Measurements from ENCODE around the gene TRIO. TPM values are rescaled to one million over a fixed set of nuclear protein-coding genes. Genes with fewer than 3 reads are reported as not detected.
A peak's percentile ranks its signal among the peaks of the same experiment; 100 is the strongest.

Gene TRIO
- polyA plus RNA-seq, 2 donors, result 10.3 to 22.8 TPM

DNA sequence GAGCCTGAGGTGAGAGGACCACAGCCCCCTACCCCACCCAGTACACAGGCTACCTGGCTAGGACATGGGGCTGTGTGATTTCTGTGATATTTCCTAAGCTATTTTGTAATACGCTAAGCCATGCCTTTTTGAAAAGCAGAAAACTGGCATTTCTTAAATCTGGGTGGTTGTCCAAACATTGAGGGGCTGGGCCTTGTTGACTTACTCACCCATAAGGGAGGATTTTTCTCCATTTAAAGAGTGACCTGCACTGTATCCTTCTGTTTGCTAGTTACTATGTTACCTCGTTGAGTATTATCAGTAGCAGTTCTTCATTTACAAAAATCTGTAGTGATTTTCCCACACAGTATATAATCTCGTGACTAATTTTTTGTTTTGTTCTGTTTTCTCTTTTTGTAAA, 321.0 kb downstream of the TRIO start:
- Histone ChIP-seq H3K36me3 (ENCODE audit: control insufficient read depth in 2 of 2, insufficient read depth in 2 of 2, low read length in 1 of 2) (peaks cover 9 to 12% of the 10 kb centered on the region in 2 donors), H3K27ac (ENCODE audit: low read depth in 2 of 2, low read length in 1 of 2) (peak overlapping the region in 1 of 2 donors; percentile 44), H3K9me3 (ENCODE audit: control insufficient read depth in 2 of 2, insufficient read depth in 1 of 2, low read depth in 1 of 2, low read length in 1 of 2) (no peaks in the 10 kb centered on the region), H3K4me3 (ENCODE audit: low read depth in 1 of 2, low read length in 2 of 2) (no peak overlapping the region), H3K4me1 (ENCODE audit: control insufficient read depth in 2 of 2, insufficient read depth in 2 of 2, low read length in 1 of 2) (peaks cover 0 to 3% of the 10 kb centered on the region in 2 donors), H3K27me3 (ENCODE audit: control insufficient read depth in 1 of 2, insufficient read depth in 2 of 2, low read length in 2 of 2) (no peaks in the 10 kb centered on the region)
- WGBS, 2 donors, result 79 to 81% methylated on average over 3 of the region's 3 CpGs

DNA sequence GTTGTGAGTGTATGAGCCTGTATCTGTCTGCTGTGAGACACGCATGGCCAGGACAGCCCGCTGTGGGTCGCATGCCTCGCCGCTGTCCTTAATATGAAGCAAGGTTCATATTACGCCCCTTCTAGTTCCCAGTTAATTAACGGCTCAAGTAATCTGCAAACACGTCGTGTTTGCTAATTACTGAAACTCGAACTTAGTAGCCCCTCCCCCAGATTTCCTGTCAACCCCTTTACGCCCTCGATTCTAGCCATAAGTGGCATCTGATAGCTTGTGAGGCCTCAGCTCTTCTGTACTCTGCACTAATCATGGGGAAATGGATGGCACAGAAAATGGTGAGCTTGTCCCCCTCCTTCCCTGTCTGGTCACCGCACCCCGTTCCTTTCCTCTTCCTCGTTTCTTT, 321.5 kb downstream of the TRIO start:
- Histone ChIP-seq H3K9me3 (ENCODE audit: control insufficient read depth in 2 of 2, insufficient read depth in 1 of 2, low read depth in 1 of 2, low read length in 1 of 2) (no peaks in the 10 kb centered on the region), H3K4me1 (ENCODE audit: control insufficient read depth in 2 of 2, insufficient read depth in 2 of 2, low read length in 1 of 2) (peaks cover 0 to 3% of the 10 kb centered on the region in 2 donors), H3K36me3 (ENCODE audit: control insufficient read depth in 2 of 2, insufficient read depth in 2 of 2, low read length in 1 of 2) (peaks cover 9 to 12% of the 10 kb centered on the region in 2 donors), H3K27me3 (ENCODE audit: control insufficient read depth in 1 of 2, insufficient read depth in 2 of 2, low read length in 2 of 2) (no peaks in the 10 kb centered on the region), H3K4me3 (ENCODE audit: low read depth in 1 of 2, low read length in 2 of 2) (no peak overlapping the region), H3K27ac (ENCODE audit: low read depth in 2 of 2, low read length in 1 of 2) (no peak overlapping the region)
- 81 to 87% methylated on average over 15 of the region's 15 CpGs for WGBS, 2 donors

- Histone ChIP-seq H3K4me1 (ENCODE audit: control insufficient read depth in 2 of 2, insufficient read depth in 2 of 2, low read length in 1 of 2) (peaks cover 0 to 3% of the 10 kb centered on the region in 2 donors), H3K36me3 (ENCODE audit: control insufficient read depth in 2 of 2, insufficient read depth in 2 of 2, low read length in 1 of 2) (peaks cover 9 to 12% of the 10 kb centered on the region in 2 donors), H3K27me3 (ENCODE audit: control insufficient read depth in 1 of 2, insufficient read depth in 2 of 2, low read length in 2 of 2) (no peaks in the 10 kb centered on the region), H3K9me3 (ENCODE audit: control insufficient read depth in 2 of 2, insufficient read depth in 1 of 2, low read depth in 1 of 2, low read length in 1 of 2) (no peaks in the 10 kb centered on the region), H3K4me3 (ENCODE audit: low read depth in 1 of 2, low read length in 2 of 2) (no peak overlapping the region), H3K27ac (ENCODE audit: low read depth in 2 of 2, low read length in 1 of 2) (no peak overlapping the region)
- 63 to 66% methylated on average over 4 of the region's 4 CpGs for WGBS, 2 donors
Measured at GRCh38 chr5:14465116-14465515, 322.0 kb downstream of the TRIO start.

- Histone ChIP-seq H3K27me3 (ENCODE audit: control insufficient read depth in 1 of 2, insufficient read depth in 2 of 2, low read length in 2 of 2) (no peaks in the 10 kb centered on the region), H3K4me3 (ENCODE audit: low read depth in 1 of 2, low read length in 2 of 2) (no peak overlapping the region), H3K36me3 (ENCODE audit: control insufficient read depth in 2 of 2, insufficient read depth in 2 of 2, low read length in 1 of 2) (peaks cover 9 to 12% of the 10 kb centered on the region in 2 donors), H3K27ac (ENCODE audit: low read depth in 2 of 2, low read length in 1 of 2) (no peak overlapping the region), H3K9me3 (ENCODE audit: control insufficient read depth in 2 of 2, insufficient read depth in 1 of 2, low read depth in 1 of 2, low read length in 1 of 2) (no peaks in the 10 kb centered on the region), H3K4me1 (ENCODE audit: control insufficient read depth in 2 of 2, insufficient read depth in 2 of 2, low read length in 1 of 2) (peaks cover 0 to 3% of the 10 kb centered on the region in 2 donors)
- 78 to 82% methylated on average over 3 of the region's 3 CpGs for WGBS, 2 donors
Measured at GRCh38 chr5:14465776-14466175, 322.6 kb downstream of the TRIO start.

GRCh38 chr5:14467251-14467650, 324.1 kb downstream of the TRIO start:
- WGBS, 2 donors, result 89 to 91% methylated on average over 8 of the region's 8 CpGs
- no peaks in the 10 kb centered on the region for H3K27me3 ChIP-seq (ENCODE audit: control insufficient read depth in 1 of 2, insufficient read depth in 2 of 2, low read length in 2 of 2)
- H3K4me3 ChIP-seq (ENCODE audit: low read depth in 1 of 2, low read length in 2 of 2), result no peak overlapping the region
- no peaks in the 10 kb centered on the region for H3K9me3 ChIP-seq (ENCODE audit: control insufficient read depth in 2 of 2, insufficient read depth in 1 of 2, low read depth in 1 of 2, low read length in 1 of 2)
- H3K27ac ChIP-seq (ENCODE audit: low read depth in 2 of 2, low read length in 1 of 2), result no peak overlapping the region
- peaks cover 7 to 9% of the 10 kb centered on the region in 2 donors for H3K36me3 ChIP-seq (ENCODE audit: control insufficient read depth in 2 of 2, insufficient read depth in 2 of 2, low read length in 1 of 2)
- H3K4me1 ChIP-seq (ENCODE audit: control insufficient read depth in 2 of 2, insufficient read depth in 2 of 2, low read length in 1 of 2), result peaks cover 0 to 3% of the 10 kb centered on the region in 2 donors

GRCh38 chr5:14467886-14468285, 324.7 kb downstream of the TRIO start:
- H3K36me3 ChIP-seq (ENCODE audit: control insufficient read depth in 2 of 2, insufficient read depth in 2 of 2, low read length in 1 of 2), result peaks cover 5% of the 10 kb centered on the region in 2 donors
- no peak overlapping the region for H3K4me3 ChIP-seq (ENCODE audit: low read depth in 1 of 2, low read length in 2 of 2)
- peaks cover 0 to 3% of the 10 kb centered on the region in 2 donors for H3K4me1 ChIP-seq (ENCODE audit: control insufficient read depth in 2 of 2, insufficient read depth in 2 of 2, low read length in 1 of 2)
- WGBS, 2 donors, result 71 to 82% methylated on average over 5 of the region's 5 CpGs
- no peaks in the 10 kb centered on the region for H3K9me3 ChIP-seq (ENCODE audit: control insufficient read depth in 2 of 2, insufficient read depth in 1 of 2, low read depth in 1 of 2, low read length in 1 of 2)
- H3K27ac ChIP-seq (ENCODE audit: low read depth in 2 of 2, low read length in 1 of 2), result no peak overlapping the region
- no peaks in the 10 kb centered on the region for H3K27me3 ChIP-seq (ENCODE audit: control insufficient read depth in 1 of 2, insufficient read depth in 2 of 2, low read length in 2 of 2)

GRCh38 chr5:14469551-14470377, 326.6 kb downstream of the TRIO start:
- Histone ChIP-seq H3K27ac (ENCODE audit: low read depth in 2 of 2, low read length in 1 of 2) (no peak overlapping the region), H3K4me1 (ENCODE audit: control insufficient read depth in 2 of 2, insufficient read depth in 2 of 2, low read length in 1 of 2) (no peaks in the 10 kb centered on the region), H3K4me3 (ENCODE audit: low read depth in 1 of 2, low read length in 2 of 2) (no peak overlapping the region), H3K27me3 (ENCODE audit: control insufficient read depth in 1 of 2, insufficient read depth in 2 of 2, low read length in 2 of 2) (no peaks in the 10 kb centered on the region), H3K9me3 (ENCODE audit: control insufficient read depth in 2 of 2, insufficient read depth in 1 of 2, low read depth in 1 of 2, low read length in 1 of 2) (no peaks in the 10 kb centered on the region), H3K36me3 (ENCODE audit: control insufficient read depth in 2 of 2, insufficient read depth in 2 of 2, low read length in 1 of 2) (peaks cover 0 to 5% of the 10 kb centered on the region in 2 donors)
- 85 to 89% methylated on average over 10 of the region's 10 CpGs for WGBS, 2 donors

DNA sequence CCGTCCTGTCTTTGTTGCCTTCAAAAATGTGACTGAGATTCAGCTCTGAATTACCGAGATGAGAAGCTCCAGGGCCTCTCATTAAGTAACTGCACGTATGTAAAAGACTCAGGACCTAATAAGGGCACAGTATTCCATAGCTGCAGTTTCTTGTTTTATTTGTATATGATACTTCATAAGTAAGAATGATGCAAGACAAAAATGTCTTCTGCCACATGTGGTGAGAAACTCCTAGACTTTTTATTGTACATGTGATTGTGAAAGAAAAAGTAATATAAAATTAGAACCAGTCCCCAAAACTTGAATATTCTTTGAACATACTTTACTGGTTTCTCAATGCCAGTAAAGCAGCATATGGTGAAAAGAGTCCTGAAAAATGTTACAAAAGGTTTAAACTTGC, 328.4 kb downstream of the TRIO start:
- 90 to 91% methylated on average over 3 of the region's 3 CpGs for WGBS, 2 donors
- Histone ChIP-seq H3K27me3 (ENCODE audit: control insufficient read depth in 1 of 2, insufficient read depth in 2 of 2, low read length in 2 of 2) (no peaks in the 10 kb centered on the region), H3K4me3 (ENCODE audit: low read depth in 1 of 2, low read length in 2 of 2) (no peak overlapping the region), H3K36me3 (ENCODE audit: control insufficient read depth in 2 of 2, insufficient read depth in 2 of 2, low read length in 1 of 2) (no peaks in the 10 kb centered on the region), H3K4me1 (ENCODE audit: control insufficient read depth in 2 of 2, insufficient read depth in 2 of 2, low read length in 1 of 2) (no peaks in the 10 kb centered on the region), H3K9me3 (ENCODE audit: control insufficient read depth in 2 of 2, insufficient read depth in 1 of 2, low read depth in 1 of 2, low read length in 1 of 2) (no peaks in the 10 kb centered on the region), H3K27ac (ENCODE audit: low read depth in 2 of 2, low read length in 1 of 2) (no peak overlapping the region)

DNA sequence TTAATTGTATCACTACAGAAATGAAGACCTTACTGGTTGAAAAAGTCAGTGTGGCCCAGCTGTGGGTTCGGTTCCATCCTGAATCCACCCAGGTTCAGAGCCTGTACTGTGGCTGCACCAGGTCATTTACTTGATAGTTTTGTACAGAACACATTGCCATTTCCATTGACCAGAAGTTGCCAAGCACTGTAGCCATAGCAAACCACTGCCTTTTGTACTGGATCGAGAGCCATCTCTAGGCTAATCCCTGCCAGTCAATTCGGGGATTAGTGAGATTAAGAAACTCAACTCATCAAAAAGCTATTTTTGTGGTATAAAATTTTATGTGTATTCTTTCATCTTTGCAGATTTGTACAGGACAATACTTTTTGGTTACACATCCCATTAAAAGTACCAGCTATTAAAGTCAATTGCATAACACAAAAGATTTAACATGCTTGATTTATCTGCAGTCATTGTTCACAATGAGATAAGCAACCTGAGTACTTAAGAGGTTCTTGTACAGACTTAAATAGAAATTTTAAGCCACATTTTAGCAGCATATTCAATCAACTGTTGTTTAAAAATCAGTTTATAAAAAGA, 329.9 kb downstream of the TRIO start:
- WGBS, 2 donors, result 69 to 73% methylated on average over 3 of the region's 3 CpGs
- no peaks in the 10 kb centered on the region for H3K27me3 ChIP-seq (ENCODE audit: control insufficient read depth in 1 of 2, insufficient read depth in 2 of 2, low read length in 2 of 2)
- H3K4me1 ChIP-seq (ENCODE audit: control insufficient read depth in 2 of 2, insufficient read depth in 2 of 2, low read length in 1 of 2), result no peaks in the 10 kb centered on the region
- no peaks in the 10 kb centered on the region for H3K9me3 ChIP-seq (ENCODE audit: control insufficient read depth in 2 of 2, insufficient read depth in 1 of 2, low read depth in 1 of 2, low read length in 1 of 2)
- no peaks in the 10 kb centered on the region for H3K36me3 ChIP-seq (ENCODE audit: control insufficient read depth in 2 of 2, insufficient read depth in 2 of 2, low read length in 1 of 2)
- no peak overlapping the region for H3K27ac ChIP-seq (ENCODE audit: low read depth in 2 of 2, low read length in 1 of 2)
- no peak overlapping the region for H3K4me3 ChIP-seq (ENCODE audit: low read depth in 1 of 2, low read length in 2 of 2)

Data from esophagus (tissue), 2 donors.